Spleen (tissue), 7 donors: ENCODE data around the gene OR10H4.
"Not testable (repeated sequence)": the region's sequence is repeated elsewhere in the genome, so short reads cannot be mapped to it uniquely, and the experiment has no call there.

Experiments used
- POLR2A ChIP-seq, 3 donors: fragments of 450-650 bp; IDR thresholded peaks; one replicate each; pipeline ENCODE4 v1.5.1; 2017; ENCODE audit warnings: antibody characterized with exemption in 3 of 3, mild to moderate bottlenecking in 1 of 3
- POLR2AphosphoS5 ChIP-seq, 3 donors: sonication (generic); formaldehyde crosslinking; IDR thresholded peaks; one replicate each; pipeline ENCODE4 v1.5.1; 2017; ENCODE audit warnings: antibody characterized with exemption in 3 of 3
- TF ChIP-seq, protein P1 (sequence below), 11 experiments: fragments of 200-600 bp in 7 of 11; fragments of 450-650 bp in 4 of 11; sonication (generic) in 4 of 11; IDR thresholded peaks in 8 of 11; conservative IDR thresholded peaks in 3 of 11; 1 replicate in 7 of 11; 2 replicates in 4 of 11; pipeline versions ENCODE4 v1.4.0 to v1.8.0; 2016 to 2021; ENCODE audit warnings: antibody characterized with exemption in 11 of 11, inconsistent platforms in 4 of 11, mild to moderate bottlenecking in 1 of 11
- donor health status: DM: no; HTN: no; CAD: no; lungs with moderate emphysema.
- donor health status: DM: no; HTN: no; CAD: no.
- donor health status: DM: no; HTN: no; CAD: no.

DNA sequence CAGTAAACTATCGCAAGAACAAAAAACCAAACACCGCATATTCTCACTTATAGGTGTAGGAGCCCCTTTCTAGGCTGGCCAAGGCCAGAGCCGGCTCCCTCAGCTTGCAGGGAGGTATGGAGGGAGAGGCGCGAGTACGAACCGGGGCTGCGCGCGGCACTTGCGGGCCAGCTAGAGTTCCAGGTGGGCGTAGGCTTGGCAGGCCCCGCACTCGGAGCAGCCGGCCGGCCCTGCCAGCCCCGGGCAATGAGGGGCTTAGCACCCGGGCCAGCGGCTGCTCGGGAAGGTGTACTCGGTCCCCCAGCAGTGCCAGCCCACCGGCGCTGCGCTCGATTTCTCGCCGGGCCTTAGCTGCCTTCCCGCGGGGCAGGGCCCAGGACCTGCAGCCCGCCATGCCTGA, 49.2 kb upstream of the OR10H4 start:
- not testable (repeated sequence) for TF ChIP-seq POLR2A, POLR2AphosphoS5 (IDR thresholded peaks at IDR 0.05)
- TF ChIP-seq, protein P1, sequence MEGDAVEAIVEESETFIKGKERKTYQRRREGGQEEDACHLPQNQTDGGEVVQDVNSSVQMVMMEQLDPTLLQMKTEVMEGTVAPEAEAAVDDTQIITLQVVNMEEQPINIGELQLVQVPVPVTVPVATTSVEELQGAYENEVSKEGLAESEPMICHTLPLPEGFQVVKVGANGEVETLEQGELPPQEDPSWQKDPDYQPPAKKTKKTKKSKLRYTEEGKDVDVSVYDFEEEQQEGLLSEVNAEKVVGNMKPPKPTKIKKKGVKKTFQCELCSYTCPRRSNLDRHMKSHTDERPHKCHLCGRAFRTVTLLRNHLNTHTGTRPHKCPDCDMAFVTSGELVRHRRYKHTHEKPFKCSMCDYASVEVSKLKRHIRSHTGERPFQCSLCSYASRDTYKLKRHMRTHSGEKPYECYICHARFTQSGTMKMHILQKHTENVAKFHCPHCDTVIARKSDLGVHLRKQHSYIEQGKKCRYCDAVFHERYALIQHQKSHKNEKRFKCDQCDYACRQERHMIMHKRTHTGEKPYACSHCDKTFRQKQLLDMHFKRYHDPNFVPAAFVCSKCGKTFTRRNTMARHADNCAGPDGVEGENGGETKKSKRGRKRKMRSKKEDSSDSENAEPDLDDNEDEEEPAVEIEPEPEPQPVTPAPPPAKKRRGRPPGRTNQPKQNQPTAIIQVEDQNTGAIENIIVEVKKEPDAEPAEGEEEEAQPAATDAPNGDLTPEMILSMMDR (IDR thresholded peaks at IDR 0.05 in 8 of 11, conservative IDR thresholded peaks at IDR 0.05 in 3 of 11), result not testable (repeated sequence)
